Fibroblast of lung (primary cell): ENCODE results near the gene OPRM1. TPM values are rescaled to one million over a fixed set of nuclear protein-coding genes. Genes with fewer than 3 reads are reported as not detected.

Experiments used
- DNase-seq, 2 donors: peaks; one replicate each; pipeline versions ENCODE4 v3.0.0 to v3.0.0-alpha.2; 2010; ENCODE audit warnings: low read depth in 2 of 2
- H2AFZ ChIP-seq: 2 replicates; pipeline ENCODE4 v1.5.1; 2012; ENCODE audit warnings: low read length, control low read depth, inconsistent platforms
- H3K27ac ChIP-seq: 2 replicates; pipeline ENCODE4 v1.5.1; 2011; ENCODE audit warnings: low read length, control low read depth; ENCODE audit not compliant: insufficient read depth
- H3K27me3 ChIP-seq: 2 replicates; pipeline ENCODE4 v1.5.1; 2011; ENCODE audit warnings: mild to moderate bottlenecking, low read length; ENCODE audit not compliant: control insufficient read depth, insufficient read depth
- H3K36me3 ChIP-seq: 2 replicates; pipeline ENCODE4 v1.5.1; 2011; ENCODE audit warnings: low read length; ENCODE audit not compliant: control insufficient read depth, insufficient read depth
- H3K4me1 ChIP-seq: 2 replicates; pipeline ENCODE4 v1.5.1; 2011; ENCODE audit warnings: low read length; ENCODE audit not compliant: control insufficient read depth, insufficient read depth; ENCODE audit errors: extremely low read depth
- H3K4me2 ChIP-seq: 2 replicates; pipeline ENCODE4 v1.5.1; 2011; ENCODE audit warnings: low read length, control low read depth; ENCODE audit not compliant: insufficient read depth; ENCODE audit errors: extremely low read depth
- H3K4me3 ChIP-seq, 4 experiments: fragments of 200-600 bp in 1 of 4; sonication (generic) in 1 of 4; replicated peaks in 1 of 4; 2 replicates each; pipeline ENCODE4 v1.5.1; 2011 to 2016; ENCODE audit warnings: low read length in 4 of 4, low read depth in 3 of 4, mild to moderate bottlenecking in 3 of 4, control low read depth in 2 of 4, inconsistent platforms in 1 of 4, mixed read lengths in 1 of 4; ENCODE audit not compliant: insufficient read depth in 1 of 4; ENCODE audit errors: control extremely low read depth in 1 of 4
- H3K79me2 ChIP-seq: 2 replicates; pipeline ENCODE4 v1.5.1; 2012; ENCODE audit warnings: mild to moderate bottlenecking, low read length, inconsistent platforms; ENCODE audit not compliant: control insufficient read depth, insufficient read depth
- H3K9ac ChIP-seq: 2 replicates; pipeline ENCODE4 v1.5.1; 2011; ENCODE audit warnings: mild to moderate bottlenecking, low read length, control low read depth; ENCODE audit not compliant: insufficient read depth
- H3K9me3 ChIP-seq: 2 replicates; pipeline ENCODE4 v1.5.1; 2012; ENCODE audit warnings: low read depth, low read length; ENCODE audit not compliant: control insufficient read depth, insufficient read depth
- H4K20me1 ChIP-seq: 2 replicates; pipeline ENCODE4 v1.5.1; 2011; ENCODE audit warnings: low read length; ENCODE audit not compliant: control insufficient read depth, insufficient read depth; ENCODE audit errors: extremely low read depth
- CTCF ChIP-seq, 2 donors: IDR thresholded peaks in 1 of 2; conservative IDR thresholded peaks in 1 of 2; 1 replicate in 1 of 2; 2 replicates in 1 of 2; pipeline ENCODE4 v1.5.1; 2011 to 2012; ENCODE audit warnings: low read length in 2 of 2, control low read depth in 1 of 2, inconsistent platforms in 1 of 2, low read depth in 1 of 2, mild to moderate bottlenecking in 1 of 2
- EZH2 ChIP-seq: IDR thresholded peaks from 2 replicates; pipeline ENCODE4 v1.5.1; 2012; ENCODE audit warnings: low read length, control low read depth, mild to moderate bottlenecking; ENCODE audit errors: missing control alignments
- polyA plus RNA-seq, 2 donors: library from polyadenylated mRNA; depleted of rRNA in 1 of 2; stranded (reverse) in 1 of 2; unstranded in 1 of 2; fragments of >200 nt; gene quantifications; 2 replicates each; pipeline ENCODE4 v1.2.1, GENCODE V29; 2011 to 2012; ENCODE audit warnings: missing spikeins in 1 of 2
- total RNA-seq: library from RNA; depleted of rRNA; stranded (reverse); fragments of >200 nt; gene quantifications from 2 replicates; pipeline ENCODE4 v1.2.1, GENCODE V29; 2014

The OPRM1 gene
- total and polyA plus RNA-seq, 2 donors (not counting 1 experiment from before 2014, with no cell fraction given), result not detected

GRCh38 chr6:154053141-154053540 is 14.1 kb downstream of the OPRM1 start:
- Histone ChIP-seq H3K4me2 (no peak overlapping the region), H3K27me3 (no peaks in the 10 kb centered on the region), H3K4me1 (no peaks in the 10 kb centered on the region), H3K79me2 (no peaks in the 10 kb centered on the region), H4K20me1 (no peaks in the 10 kb centered on the region), H3K9ac (no peak overlapping the region), H3K36me3 (no peaks in the 10 kb centered on the region), H3K9me3 (no peaks in the 10 kb centered on the region), H3K4me3 (no peak overlapping the region), H3K27ac (no peak overlapping the region), H2AFZ (no peak overlapping the region)
- TF ChIP-seq EZH2 (no peak), CTCF (conservative IDR thresholded peaks at IDR 0.05 in 1 of 2, IDR thresholded peaks at IDR 0.05 in 1 of 2; ENCODE audit: low read depth in 1 of 2, low read length in 2 of 2) (no peak)
- DNase-seq, result no peak

GRCh38 chr6:154056536-154056935 is 17.5 kb downstream of the OPRM1 start:
- no peaks in the 10 kb centered on the region for H3K4me1 ChIP-seq
- no peak for DNase-seq
- H3K27ac ChIP-seq, result no peak overlapping the region
- H3K27me3 ChIP-seq, result no peaks in the 10 kb centered on the region
- H3K79me2 ChIP-seq, result no peaks in the 10 kb centered on the region
- TF ChIP-seq EZH2 (no peak), CTCF (conservative IDR thresholded peaks at IDR 0.05 in 1 of 2, IDR thresholded peaks at IDR 0.05 in 1 of 2; ENCODE audit: low read depth in 1 of 2, low read length in 2 of 2) (no peak)
- no peak overlapping the region for H2AFZ ChIP-seq
- H3K9ac ChIP-seq, result no peak overlapping the region
- H4K20me1 ChIP-seq, result no peaks in the 10 kb centered on the region
- no peaks in the 10 kb centered on the region for H3K9me3 ChIP-seq
- no peak overlapping the region for H3K4me2 ChIP-seq
- no peak overlapping the region for H3K4me3 ChIP-seq
- no peaks in the 10 kb centered on the region for H3K36me3 ChIP-seq

- Histone ChIP-seq H2AFZ (no peak overlapping the region), H3K4me2 (no peak overlapping the region), H3K9ac (no peak overlapping the region), H4K20me1 (no peaks in the 10 kb centered on the region), H3K4me3 (no peak overlapping the region), H3K4me1 (no peaks in the 10 kb centered on the region), H3K9me3 (no peaks in the 10 kb centered on the region), H3K79me2 (no peaks in the 10 kb centered on the region), H3K27ac (no peak overlapping the region), H3K36me3 (no peaks in the 10 kb centered on the region), H3K27me3 (no peaks in the 10 kb centered on the region)
- DNase-seq, result no peak
- TF ChIP-seq EZH2, result no peak
- TF ChIP-seq CTCF (conservative IDR thresholded peaks at IDR 0.05 in 1 of 2, IDR thresholded peaks at IDR 0.05 in 1 of 2; ENCODE audit: low read depth in 1 of 2, low read length in 2 of 2), result no peak
Observed at GRCh38 chr6:154057098-154057497, 18.1 kb downstream of the OPRM1 start.
